ENCODE measurements around the gene CER1.

The CER1 gene

DNA sequence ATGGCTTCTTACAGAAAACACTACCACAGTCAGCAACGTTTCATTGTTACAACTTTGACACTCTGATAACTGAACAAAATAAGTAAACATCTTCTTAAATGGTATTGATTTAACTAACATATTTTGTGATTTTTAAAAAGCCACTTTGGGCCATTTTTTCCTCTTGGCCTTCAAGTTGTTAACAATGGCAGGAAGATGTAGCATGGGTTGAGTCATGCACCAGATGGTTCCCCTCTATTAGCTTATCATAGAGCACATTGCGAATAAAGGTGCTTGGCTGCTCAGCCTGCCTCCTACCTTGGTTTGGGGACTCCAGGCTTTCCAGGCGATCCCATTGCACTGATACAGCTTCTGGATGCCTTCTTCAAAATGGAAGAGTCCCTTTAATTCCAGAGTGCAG, 24.1 kb upstream of the CER1 start:
- H3K27ac ChIP-seq = no peak overlapping the region
- TF ChIP-seq, protein P1, sequence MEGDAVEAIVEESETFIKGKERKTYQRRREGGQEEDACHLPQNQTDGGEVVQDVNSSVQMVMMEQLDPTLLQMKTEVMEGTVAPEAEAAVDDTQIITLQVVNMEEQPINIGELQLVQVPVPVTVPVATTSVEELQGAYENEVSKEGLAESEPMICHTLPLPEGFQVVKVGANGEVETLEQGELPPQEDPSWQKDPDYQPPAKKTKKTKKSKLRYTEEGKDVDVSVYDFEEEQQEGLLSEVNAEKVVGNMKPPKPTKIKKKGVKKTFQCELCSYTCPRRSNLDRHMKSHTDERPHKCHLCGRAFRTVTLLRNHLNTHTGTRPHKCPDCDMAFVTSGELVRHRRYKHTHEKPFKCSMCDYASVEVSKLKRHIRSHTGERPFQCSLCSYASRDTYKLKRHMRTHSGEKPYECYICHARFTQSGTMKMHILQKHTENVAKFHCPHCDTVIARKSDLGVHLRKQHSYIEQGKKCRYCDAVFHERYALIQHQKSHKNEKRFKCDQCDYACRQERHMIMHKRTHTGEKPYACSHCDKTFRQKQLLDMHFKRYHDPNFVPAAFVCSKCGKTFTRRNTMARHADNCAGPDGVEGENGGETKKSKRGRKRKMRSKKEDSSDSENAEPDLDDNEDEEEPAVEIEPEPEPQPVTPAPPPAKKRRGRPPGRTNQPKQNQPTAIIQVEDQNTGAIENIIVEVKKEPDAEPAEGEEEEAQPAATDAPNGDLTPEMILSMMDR (conservative IDR thresholded peaks at IDR 0.05) = no peak

DNA sequence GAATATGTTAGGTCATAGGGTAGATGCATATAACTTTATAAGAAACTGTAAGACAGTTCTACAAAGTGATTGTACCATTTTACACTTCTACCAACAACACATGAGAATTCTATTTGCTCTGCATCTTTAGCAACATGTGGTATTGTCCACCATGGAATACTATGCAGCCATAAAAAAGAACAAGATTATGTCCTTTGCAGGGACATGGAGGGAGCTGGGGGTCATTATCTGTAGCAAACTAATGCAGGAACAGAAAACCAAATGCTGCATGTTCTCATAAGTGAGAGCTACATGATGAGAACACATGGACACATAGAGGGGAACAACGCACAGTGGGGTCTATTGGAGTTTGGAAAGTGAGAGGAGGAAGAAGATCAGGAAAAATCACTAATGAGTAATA, 22.2 kb upstream of the CER1 start:
- TF ChIP-seq, protein P1 (conservative IDR thresholded peaks at IDR 0.05) = no peak
- H3K27ac ChIP-seq = no peak overlapping the region

GRCh38 chr9:14741369-14741768, 18.8 kb upstream of the CER1 start:
- TF ChIP-seq, protein P1 (conservative IDR thresholded peaks at IDR 0.05) = no peak
- H3K27ac ChIP-seq = no peak overlapping the region

DNA sequence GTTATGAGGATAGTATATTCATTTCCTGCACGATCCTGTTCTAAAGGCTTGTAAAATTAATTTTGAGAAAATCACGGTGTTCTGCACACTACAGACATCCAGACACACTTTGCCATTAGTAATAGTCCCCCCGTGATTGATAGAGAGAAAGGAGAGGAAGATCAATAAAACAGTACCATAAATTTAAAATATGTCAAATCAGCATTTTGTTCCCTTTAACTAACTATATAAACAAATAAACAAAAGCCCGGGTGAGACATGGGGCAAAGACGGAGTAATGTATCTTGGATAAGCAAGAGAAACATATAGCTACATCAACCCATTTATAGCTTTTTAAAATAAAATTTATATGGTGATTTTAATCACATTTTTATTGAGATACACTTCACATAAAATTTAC, 10.6 kb upstream of the CER1 start:
- TF ChIP-seq, protein P1 (conservative IDR thresholded peaks at IDR 0.05) = no peak
- H3K27ac ChIP-seq = no peak overlapping the region

DNA sequence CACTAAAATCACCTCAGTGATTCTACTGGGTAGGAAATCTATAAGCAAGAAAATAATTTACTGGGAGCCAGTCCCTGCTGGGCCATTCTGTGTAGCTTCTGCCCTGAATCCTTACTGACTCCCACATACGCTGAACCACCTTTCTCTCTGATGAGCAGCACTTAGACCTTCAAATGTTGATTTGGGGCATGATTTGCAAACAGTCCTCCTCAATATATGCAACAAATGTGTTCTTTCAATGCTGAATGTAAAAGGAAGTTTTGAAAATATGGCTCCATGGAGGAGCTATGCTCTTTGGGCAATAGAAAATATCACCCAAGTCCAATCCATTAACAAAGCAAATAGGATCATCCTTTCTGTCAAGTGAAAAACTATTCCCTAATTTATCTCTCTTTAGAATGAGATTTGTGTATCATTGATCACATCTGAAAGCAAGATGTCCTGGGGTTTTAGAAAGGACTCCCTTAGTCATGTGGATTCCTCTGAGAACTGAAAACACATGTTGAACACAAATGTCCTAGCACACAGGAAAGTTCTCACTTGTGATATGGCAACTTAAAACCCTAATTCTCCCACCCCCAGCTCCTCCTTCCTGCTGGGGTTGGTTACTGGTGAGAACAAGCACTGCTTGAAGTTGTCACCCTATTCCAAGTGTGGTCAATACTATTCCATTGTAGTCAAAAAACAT, 8.9 kb upstream of the CER1 start:
- TF ChIP-seq, protein P1 (conservative IDR thresholded peaks at IDR 0.05) = no peak
- H3K27ac ChIP-seq = no peak overlapping the region

DNA sequence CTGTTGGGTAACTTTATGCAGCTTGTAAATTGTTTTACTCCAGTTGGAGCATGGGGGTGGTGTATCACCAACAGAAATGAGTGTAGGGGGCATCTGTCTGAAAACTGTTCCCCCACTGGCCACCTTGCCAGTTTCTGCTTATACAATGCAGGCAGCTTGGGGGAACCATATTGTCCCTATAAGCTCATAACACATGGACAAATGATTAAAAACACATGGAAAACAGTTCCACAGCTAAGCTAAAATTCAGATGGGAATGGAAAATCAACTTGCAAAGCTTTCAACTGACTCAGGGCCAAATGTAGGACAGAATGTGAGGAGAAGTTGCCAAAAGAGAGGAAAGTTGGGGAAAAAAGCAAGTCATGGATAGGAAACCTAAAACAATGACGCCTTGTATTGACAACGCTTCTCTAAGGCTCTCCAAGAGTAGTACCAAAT, 7.9 kb upstream of the CER1 start:
- no peak overlapping the region for H3K27ac ChIP-seq
- TF ChIP-seq, protein P1 (conservative IDR thresholded peaks at IDR 0.05) = no peak

DNA sequence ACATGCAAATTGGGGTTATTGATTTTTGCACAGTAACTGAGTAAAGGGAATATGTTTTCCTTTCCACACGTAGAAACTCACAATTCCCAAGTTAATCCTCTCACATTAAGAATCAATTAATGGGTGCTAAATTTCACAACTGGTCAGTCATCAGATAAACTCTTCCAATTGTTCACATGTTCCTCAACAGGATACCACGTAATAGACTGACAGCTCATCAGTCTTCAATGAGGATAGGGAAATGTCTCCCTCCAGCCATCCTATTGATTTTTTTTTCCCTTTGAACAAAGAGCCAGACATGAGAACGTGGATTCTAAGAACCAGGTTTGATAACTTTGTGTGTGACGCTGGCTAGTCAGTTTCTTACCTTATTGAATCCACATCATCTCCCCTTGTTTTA, 768 bp upstream of the CER1 start:
- TF ChIP-seq, protein P1 (conservative IDR thresholded peaks at IDR 0.05) = no peak
- H3K27ac ChIP-seq = no peak overlapping the region
